H1 (cell line): ENCODE data around the gene GPR15LG.
A peak's percentile ranks its signal among the peaks of the same experiment; 100 is the strongest.

Experiments
- CTCF ChIP-seq, 3 experiments: IDR thresholded peaks; 1 replicate in 2 of 3; 2 replicates in 1 of 3; pipeline versions ENCODE4 v1.5.1 to v1.6.1; 2011; ENCODE audit warnings: low read length in 3 of 3, mild to moderate bottlenecking in 3 of 3, inconsistent platforms in 2 of 3, low read depth in 1 of 3, moderate library complexity in 1 of 3; ENCODE audit not compliant: insufficient read depth in 1 of 3; ENCODE audit errors: control extremely low read depth in 1 of 3
- EP300 ChIP-seq, 2 experiments: IDR thresholded peaks; 1 replicate in 1 of 2; 2 replicates in 1 of 2; pipeline ENCODE4 v1.6.1; 2011 to 2012; ENCODE audit warnings: low read depth in 2 of 2, low read length in 2 of 2, mild to moderate bottlenecking in 2 of 2, borderline replicate concordance in 1 of 2, inconsistent platforms in 1 of 2, moderate library complexity in 1 of 2
- EZH2 ChIP-seq: fragments of 200-600 bp; sonication (generic); IDR thresholded peaks from 2 replicates; pipeline ENCODE4 v1.7.1; 2012; ENCODE audit warnings: low read depth, mild to moderate bottlenecking, moderate library complexity, low read length, inconsistent platforms; ENCODE audit not compliant: severe bottlenecking
- HDAC6 ChIP-seq: IDR thresholded peaks from one replicate; pipeline ENCODE4 v1.7.1; 2012; ENCODE audit warnings: low read depth, mild to moderate bottlenecking, inconsistent platforms, low read length, moderate library complexity
- KDM1A ChIP-seq: fragments of 200-600, 300-600 bp; sonication (generic); IDR thresholded peaks from 2 replicates; pipeline ENCODE4 v1.7.1; 2016; ENCODE audit warnings: mild to moderate bottlenecking, low read length, borderline replicate concordance
- MAFK ChIP-seq: IDR thresholded peaks from 2 replicates; pipeline ENCODE4 v1.6.1; 2012; ENCODE audit warnings: low read depth, mild to moderate bottlenecking, improper control_type of control experiment, low read length
- POLR2A ChIP-seq, 2 experiments: IDR thresholded peaks; 1 replicate in 1 of 2; 2 replicates in 1 of 2; pipeline ENCODE4 v1.6.1; 2011; ENCODE audit warnings: low read depth in 2 of 2, low read length in 2 of 2, mild to moderate bottlenecking in 2 of 2; ENCODE audit errors: control extremely low read depth in 1 of 2
- RFX5 ChIP-seq: IDR thresholded peaks from 2 replicates; pipeline ENCODE4 v1.6.1; 2011; ENCODE audit warnings: low read depth, low read length, improper control_type of control experiment, borderline replicate concordance
- RNF2 ChIP-seq: fragments of 200-900, 300-1000 bp; sonication (generic); IDR thresholded peaks from 2 replicates; pipeline ENCODE4 v1.7.1; 2016; ENCODE audit warnings: borderline replicate concordance, low read depth, mild to moderate bottlenecking, antibody characterized with exemption, low read length; ENCODE audit not compliant: poor library complexity, severe bottlenecking; ENCODE audit errors: missing control alignments
- SP1 ChIP-seq: IDR thresholded peaks from 2 replicates; pipeline ENCODE4 v1.6.1; 2011; ENCODE audit warnings: low read depth, low read length
- ZNF274 ChIP-seq: IDR thresholded peaks from 2 replicates; pipeline ENCODE4 v1.7.0; 2012; ENCODE audit warnings: low read length, borderline replicate concordance; ENCODE audit errors: extremely low read depth

GRCh38 chr10:84195044-84195830, 21.6 kb downstream of the GPR15LG start:
- TF ChIP-seq RFX5 (no peak), CTCF (IDR thresholded peaks at IDR 0.05; ENCODE audit: control extremely low read depth in 1 of 3, insufficient read depth in 1 of 3, low read depth in 1 of 3, low read length in 3 of 3) (no peak), EP300 (IDR thresholded peaks at IDR 0.05; ENCODE audit: borderline replicate concordance in 1 of 2, low read depth in 2 of 2, low read length in 2 of 2) (no peak), HDAC6 (no peak), MAFK (no peak), KDM1A (no peak), ZNF274 (no peak), RNF2 (no peak), POLR2A (IDR thresholded peaks at IDR 0.05; ENCODE audit: control extremely low read depth in 1 of 2, low read depth in 2 of 2, low read length in 2 of 2) (no peak), EZH2 (peak; percentile 31), SP1 (no peak)
